Ishikawa (cell line): ENCODE data around the gene CUL5.

Experiments
- EP300 ChIP-seq: IDR thresholded peaks from 2 replicates; pipeline ENCODE4 v1.6.1; 2012; ENCODE audit warnings: borderline replicate concordance
- RAD21 ChIP-seq: IDR thresholded peaks from 2 replicates; pipeline ENCODE4 v1.6.1; 2012; ENCODE audit warnings: low read depth
- REST ChIP-seq: IDR thresholded peaks from 2 replicates; pipeline ENCODE4 v1.6.1; 2012; ENCODE audit warnings: low read depth, mild to moderate bottlenecking
- TAF1 ChIP-seq: IDR thresholded peaks from 2 replicates; pipeline ENCODE4 v1.6.1; 2012; ENCODE audit warnings: low read depth, mild to moderate bottlenecking
- TEAD4 ChIP-seq: IDR thresholded peaks from 2 replicates; pipeline ENCODE4 v1.6.1; 2012

- TF ChIP-seq EP300 (no peak), TAF1 (no peak), TEAD4 (no peak), REST (no peak), RAD21 (no peak)
These were observed 25.3 kb downstream of the CUL5 start for GRCh38 chr11:108034034-108034433.
